HFF-Myc (cell line): ENCODE results near the gene CFAP46.
"Not testable (repeated sequence)": the region's sequence is repeated elsewhere in the genome, so short reads cannot be mapped to it uniquely, and the experiment has no call there.

ENCODE experiments used
- DNase-seq: peaks from one replicate; pipeline ENCODE4 v3.0.0-alpha.2; 2011; ENCODE audit warnings: low read depth; ENCODE audit errors: extremely low read depth
- H3K4me3 ChIP-seq: replicated peaks from 2 replicates; pipeline ENCODE4 v1.5.1; 2011; ENCODE audit warnings: low read depth, mild to moderate bottlenecking, control low read depth, low read length
- CTCF ChIP-seq: IDR thresholded peaks from 2 replicates; pipeline ENCODE4 v1.5.1; 2012; ENCODE audit warnings: mild to moderate bottlenecking, low read depth, low read length, control low read depth; ENCODE audit errors: missing control alignments

Gene CFAP46

GRCh38 chr10:132803416-132804210 is 138.8 kb downstream of the CFAP46 start:
- DNase-seq, result no peak
- no peak for TF ChIP-seq CTCF
- H3K4me3 ChIP-seq, result no peak overlapping the region

- H3K4me3 ChIP-seq, result no peak overlapping the region
- TF ChIP-seq CTCF, result no peak
- no peak for DNase-seq
Measured at GRCh38 chr10:132802694-132803320, 139.6 kb downstream of the CFAP46 start.

GRCh38 chr10:132802048-132802447 is 140.3 kb downstream of the CFAP46 start:
- no peak for DNase-seq
- H3K4me3 ChIP-seq, result no peak overlapping the region
- no peak for TF ChIP-seq CTCF

- H3K4me3 ChIP-seq, result no peak overlapping the region
- no peak for DNase-seq
- no peak for TF ChIP-seq CTCF
Measured at GRCh38 chr10:132799865-132800264, 142.5 kb downstream of the CFAP46 start.

- no peak overlapping the region for H3K4me3 ChIP-seq
- DNase-seq, result no peak
- no peak for TF ChIP-seq CTCF
Measured at GRCh38 chr10:132798876-132799275, 143.5 kb downstream of the CFAP46 start.

GRCh38 chr10:132798403-132798802 is 144.0 kb downstream of the CFAP46 start:
- DNase-seq, result no peak
- no peak overlapping the region for H3K4me3 ChIP-seq
- TF ChIP-seq CTCF, result no peak

- DNase-seq, H3K4me3 ChIP-seq: not testable (repeated sequence)
Measured at GRCh38 chr10:132797986-132798385, 144.4 kb downstream of the CFAP46 start.
